Uterus (tissue), 2 donors: Measurements from ENCODE around the gene ARHGAP42.

ENCODE experiments used
- CTCF ChIP-seq, 4 experiments: fragments of 200-600 bp in 2 of 4; fragments of 450-650 bp in 2 of 4; sonication (generic) in 2 of 4; IDR thresholded peaks; one replicate each; pipeline ENCODE4 v1.5.1; 2016 to 2019; ENCODE audit warnings: antibody characterized with exemption in 4 of 4, mild to moderate bottlenecking in 2 of 4, moderate library complexity in 1 of 4
- POLR2A ChIP-seq, 2 donors: fragments of 450-650 bp; IDR thresholded peaks; one replicate each; pipeline ENCODE4 v1.6.1; 2016; ENCODE audit warnings: antibody characterized with exemption in 2 of 2, mild to moderate bottlenecking in 1 of 2, moderate library complexity in 1 of 2

- TF ChIP-seq CTCF (IDR thresholded peaks at IDR 0.05), result no peak
- TF ChIP-seq POLR2A (IDR thresholded peaks at IDR 0.05), result no peak
Observed at GRCh38 chr11:100857236-100858005, 170.3 kb downstream of the ARHGAP42 start.
